ENCODE data around the gene RDH12.

Gene RDH12

DNA sequence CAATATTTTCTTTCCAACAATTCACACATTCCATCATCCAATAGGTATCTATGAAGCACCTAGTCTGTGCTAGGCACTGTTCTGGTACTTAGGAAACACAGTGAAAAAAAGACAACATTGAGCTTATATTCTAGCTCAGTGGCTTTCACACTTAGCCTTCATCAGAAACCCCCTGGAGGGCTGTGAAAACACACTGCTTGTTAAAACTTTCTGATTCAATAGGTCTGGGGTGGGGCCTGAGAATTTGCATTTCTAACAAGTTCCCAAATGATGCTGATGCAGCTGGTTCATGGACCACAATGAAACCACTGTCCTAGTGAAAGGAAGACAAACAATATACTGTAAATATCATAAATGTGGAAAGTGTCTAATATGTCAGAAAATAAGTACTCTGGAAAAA is 33.1 kb upstream of the RDH12 start:
- H3K9me3 ChIP-seq (ENCODE audit: control extremely low read depth in 1 of 5, control insufficient read depth in 4 of 5, insufficient read depth in 2 of 5, low read depth in 1 of 5, low read length in 4 of 5), result no peaks in the 10 kb centered on the region
- peaks cover 11 to 29% (median 21%) of the 10 kb centered on the region in 4 experiments for H3K4me1 ChIP-seq (ENCODE audit: control extremely low read depth in 1 of 4, control insufficient read depth in 4 of 4, insufficient read depth in 4 of 4, low read length in 3 of 4)
- ChIA-PET CTCF (interaction anchor here (0.7 to 16.3 kb wide), 9 partner anchors 8 to 83 kb away, joined by 3 to 192 read pairs (median 6); no protein-coding TSS in a partner anchor), POLR2A (interaction anchor here (0.5 to 0.6 kb wide), 2 partner anchors 40 to 78 kb away, joined by 3 read pairs; no protein-coding TSS in a partner anchor)
- H3K4me3 ChIP-seq (ENCODE audit: control insufficient read depth in 1 of 7, extremely low read depth in 1 of 7, insufficient read depth in 4 of 7, low read depth in 2 of 7, low read length in 6 of 7), result no peak overlapping the region
- DNase-seq, result no peak
- H3K27ac ChIP-seq (ENCODE audit: insufficient read depth in 1 of 2, low read depth in 1 of 2, low read length in 2 of 2, poor library complexity in 1 of 2, severe bottlenecking in 2 of 2), result peak overlapping the region in 1 of 2 experiments; percentile 45
- H3K36me3 ChIP-seq (ENCODE audit: control insufficient read depth in 4 of 4, insufficient read depth in 4 of 4, low read length in 3 of 4), result peaks cover 0 to 4% (median 1%) of the 10 kb centered on the region in 4 experiments
- H3K27me3 ChIP-seq (replicated peaks in 2 of 5; ENCODE audit: control insufficient read depth in 4 of 5, insufficient read depth in 5 of 5, low read length in 4 of 5), result no peaks in the 10 kb centered on the region

DNA sequence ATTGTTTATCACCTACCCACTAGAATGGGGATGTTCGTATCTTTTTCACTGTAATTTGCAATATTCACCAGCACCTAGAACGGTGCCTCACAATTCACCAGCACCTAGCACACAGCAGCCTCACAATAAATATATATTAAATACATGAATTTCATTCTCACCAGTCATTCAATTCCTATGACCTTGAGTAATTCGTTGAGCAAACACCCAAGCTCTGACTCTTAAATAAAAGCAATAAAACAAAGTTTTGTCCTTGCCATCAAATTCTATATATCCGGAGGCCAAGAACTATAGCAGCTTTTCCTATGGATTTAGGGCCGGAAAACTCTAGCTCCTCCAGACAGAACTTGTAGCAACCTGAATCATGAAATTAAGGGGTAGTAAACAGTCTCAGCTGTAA is 28.2 kb upstream of the RDH12 start:
- 70% methylated on average over 4 of the region's 5 CpGs for WGBS (ENCODE audit: insufficient coverage)
- ChIA-PET POLR2A (interaction anchor here (0.6 to 1.7 kb wide), 2 partner anchors 22 to 61 kb away, joined by 3 to 8 read pairs; partner anchors contain the start of gene RDH11), CTCF (interaction anchor here (0.6 to 16.3 kb wide), 8 partner anchors 9 to 95 kb away, joined by 3 to 192 read pairs (median 6); partner anchors contain the start of genes ARG2, PIGH and RDH12)
- H3K9me3 ChIP-seq (ENCODE audit: control extremely low read depth in 1 of 5, control insufficient read depth in 4 of 5, insufficient read depth in 2 of 5, low read depth in 1 of 5, low read length in 4 of 5), result no peaks in the 10 kb centered on the region
- peak overlapping the region in 6 of 7 experiments; percentile 86 to 92 (median 90) for H3K4me3 ChIP-seq (ENCODE audit: control insufficient read depth in 1 of 7, extremely low read depth in 1 of 7, insufficient read depth in 4 of 7, low read depth in 2 of 7, low read length in 6 of 7)
- H3K36me3 ChIP-seq (ENCODE audit: control insufficient read depth in 4 of 4, insufficient read depth in 4 of 4, low read length in 3 of 4), result peaks cover 2 to 20% (median 12%) of the 10 kb centered on the region in 4 experiments
- DNase-seq, result no peak
- H3K27me3 ChIP-seq (replicated peaks in 2 of 5; ENCODE audit: control insufficient read depth in 4 of 5, insufficient read depth in 5 of 5, low read length in 4 of 5), result no peaks in the 10 kb centered on the region
- H3K27ac ChIP-seq (ENCODE audit: insufficient read depth in 1 of 2, low read depth in 1 of 2, low read length in 2 of 2, poor library complexity in 1 of 2, severe bottlenecking in 2 of 2), result peak overlapping the region; percentile 96 to 99
- H3K4me1 ChIP-seq (ENCODE audit: control extremely low read depth in 1 of 4, control insufficient read depth in 4 of 4, insufficient read depth in 4 of 4, low read length in 3 of 4), result peaks cover 7 to 24% (median 19%) of the 10 kb centered on the region in 4 experiments

DNA sequence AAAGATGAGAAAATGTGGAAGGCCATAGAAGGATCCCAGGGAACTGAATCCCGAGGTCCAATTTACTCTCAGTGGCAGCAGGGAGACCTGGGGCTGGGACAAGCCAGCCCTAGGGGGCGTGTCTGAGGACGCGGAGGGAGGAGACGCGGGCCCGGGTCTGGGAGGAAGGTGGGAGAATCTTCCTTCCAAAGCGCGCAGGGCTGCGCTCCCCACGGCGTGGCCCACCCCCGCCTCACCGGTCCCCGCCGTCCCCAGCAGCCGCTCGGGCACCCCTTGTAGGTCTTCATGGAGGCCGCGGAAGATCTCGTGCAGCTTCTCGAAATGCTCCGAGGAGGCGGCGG is 27.6 kb upstream of the RDH12 start:
- WGBS (ENCODE audit: insufficient coverage), result 0% methylated on average over 25 of the region's 25 CpGs
- Histone ChIP-seq H3K36me3 (ENCODE audit: control insufficient read depth in 4 of 4, insufficient read depth in 4 of 4, low read length in 3 of 4) (peaks cover 2 to 24% (median 13%) of the 10 kb centered on the region in 4 experiments), H3K27ac (ENCODE audit: insufficient read depth in 1 of 2, low read depth in 1 of 2, low read length in 2 of 2, poor library complexity in 1 of 2, severe bottlenecking in 2 of 2) (peak overlapping the region; percentile 96 to 99), H3K4me1 (ENCODE audit: control extremely low read depth in 1 of 4, control insufficient read depth in 4 of 4, insufficient read depth in 4 of 4, low read length in 3 of 4) (peaks cover 7 to 24% (median 19%) of the 10 kb centered on the region in 4 experiments), H3K9me3 (ENCODE audit: control extremely low read depth in 1 of 5, control insufficient read depth in 4 of 5, insufficient read depth in 2 of 5, low read depth in 1 of 5, low read length in 4 of 5) (no peaks in the 10 kb centered on the region), H3K4me3 (ENCODE audit: control insufficient read depth in 1 of 7, extremely low read depth in 1 of 7, insufficient read depth in 4 of 7, low read depth in 2 of 7, low read length in 6 of 7) (peak overlapping the region; percentile 86 to 99 (median 91)), H3K27me3 (replicated peaks in 2 of 5; ENCODE audit: control insufficient read depth in 4 of 5, insufficient read depth in 5 of 5, low read length in 4 of 5) (no peaks in the 10 kb centered on the region)
- CTCF ChIA-PET, result interaction anchor here (0.9 to 16.3 kb wide), 7 partner anchors 10 to 96 kb away, joined by 3 to 192 read pairs (median 6); partner anchors contain the start of genes ARG2 and RDH12
- POLR2A ChIA-PET, result interaction anchor here (1.7 kb wide), 1 partner anchor 21 kb away, joined by 8 read pairs; the partner anchor contains the start of gene RDH11
- peak in 1 of 3 donors; percentile 45 for DNase-seq

DNA sequence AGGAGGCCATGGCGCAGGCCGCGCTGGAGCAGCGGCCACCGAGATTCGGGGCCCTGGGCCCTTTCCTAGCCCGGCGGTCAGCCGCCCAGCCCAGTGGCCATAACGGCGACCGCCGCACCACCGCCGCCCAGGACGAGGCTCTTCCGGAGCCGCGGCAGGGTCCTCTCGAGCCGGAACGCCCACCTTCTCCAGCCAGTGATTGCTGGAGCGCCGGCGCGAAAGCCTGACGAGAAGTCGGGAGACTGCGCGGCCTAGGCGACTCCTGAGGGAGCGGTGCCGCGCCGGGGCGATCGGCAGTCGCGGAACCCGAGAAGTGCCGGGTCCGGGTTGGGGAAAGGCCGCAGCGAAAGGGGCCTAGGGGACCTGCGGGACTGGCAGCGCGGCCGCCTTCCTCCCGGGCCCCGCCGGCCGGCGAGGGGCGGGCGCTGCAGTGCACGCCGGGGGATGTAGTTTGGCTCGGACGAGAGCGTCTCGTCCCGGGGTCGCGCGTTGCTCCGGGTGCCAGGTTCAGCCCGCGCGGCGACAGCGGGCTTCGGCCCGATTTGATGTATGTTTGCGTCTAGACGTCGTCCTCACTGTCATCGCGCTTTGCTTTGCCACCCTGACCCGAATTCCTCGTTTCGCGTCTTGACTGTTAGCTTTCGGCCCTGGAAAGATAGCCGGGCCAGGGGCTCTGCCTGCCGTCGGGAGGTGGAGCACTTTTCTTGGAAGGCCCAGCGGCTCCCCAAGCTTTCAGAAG is 27.0 kb upstream of the RDH12 start, which contains the start of gene VTI1B:
Gene VTI1B, minus strand, starts transcription at position 153 of the 739 bp plus-strand sequence. Its CDS starts 143 bp downstream, at position 10.
- 0% methylated on average over 81 of the region's 87 CpGs for WGBS (ENCODE audit: insufficient coverage)
- Histone ChIP-seq H3K27me3 (replicated peaks in 2 of 5; ENCODE audit: control insufficient read depth in 4 of 5, insufficient read depth in 5 of 5, low read length in 4 of 5) (no peaks in the 10 kb centered on the region), H3K9me3 (ENCODE audit: control extremely low read depth in 1 of 5, control insufficient read depth in 4 of 5, insufficient read depth in 2 of 5, low read depth in 1 of 5, low read length in 4 of 5) (no peaks in the 10 kb centered on the region), H3K27ac (ENCODE audit: insufficient read depth in 1 of 2, low read depth in 1 of 2, low read length in 2 of 2, poor library complexity in 1 of 2, severe bottlenecking in 2 of 2) (peak within 1 kb of the TSS; percentile 96 to 99), H3K4me1 (ENCODE audit: control extremely low read depth in 1 of 4, control insufficient read depth in 4 of 4, insufficient read depth in 4 of 4, low read length in 3 of 4) (peaks cover 7 to 24% (median 19%) of the 10 kb centered on the region in 4 experiments), H3K4me3 (ENCODE audit: control insufficient read depth in 1 of 7, extremely low read depth in 1 of 7, insufficient read depth in 4 of 7, low read depth in 2 of 7, low read length in 6 of 7) (peak within 1 kb of the TSS; percentile 86 to 99 (median 91)), H3K36me3 (ENCODE audit: control insufficient read depth in 4 of 4, insufficient read depth in 4 of 4, low read length in 3 of 4) (peaks cover 2 to 24% (median 13%) of the 10 kb centered on the region in 4 experiments)
- ChIA-PET POLR2A (interaction anchor here (1.0 to 1.7 kb wide), 2 partner anchors 21 to 54 kb away, joined by 3 to 8 read pairs; partner anchors contain the start of gene RDH11), CTCF (interaction anchor here (0.8 to 16.3 kb wide), 16 partner anchors 10 to 99 kb away, joined by 3 to 192 read pairs (median 4); partner anchors contain the start of genes RDH11 and RDH12)
- peak; percentile 80 to 90 (median 83) for DNase-seq

DNA sequence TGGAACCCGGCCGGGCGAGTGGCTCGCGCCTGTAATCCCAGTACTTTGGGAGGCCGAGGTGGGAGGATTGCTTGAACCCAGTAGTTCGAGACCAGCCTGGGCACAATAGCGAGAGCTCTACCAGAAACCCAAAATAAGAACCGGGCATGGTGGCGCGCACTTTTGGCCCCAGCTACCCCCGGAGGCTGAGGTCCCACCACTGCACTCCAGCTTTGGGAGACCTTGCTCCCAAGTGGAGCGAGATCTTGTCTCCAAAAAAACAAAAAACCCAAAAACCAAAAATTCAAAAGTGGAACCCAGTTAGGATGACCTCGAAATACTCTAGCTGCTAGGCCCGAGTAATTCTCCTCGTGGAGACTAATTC is 26.5 kb upstream of the RDH12 start:
- POLR2A ChIA-PET, result interaction anchor here (1.0 kb wide), 1 partner anchor 55 kb away, joined by 3 read pairs; no protein-coding TSS in a partner anchor
- peaks cover 7 to 24% (median 19%) of the 10 kb centered on the region in 4 experiments for H3K4me1 ChIP-seq (ENCODE audit: control extremely low read depth in 1 of 4, control insufficient read depth in 4 of 4, insufficient read depth in 4 of 4, low read length in 3 of 4)
- H3K9me3 ChIP-seq (ENCODE audit: control extremely low read depth in 1 of 5, control insufficient read depth in 4 of 5, insufficient read depth in 2 of 5, low read depth in 1 of 5, low read length in 4 of 5), result no peaks in the 10 kb centered on the region
- WGBS (ENCODE audit: insufficient coverage), result 50% methylated on average over 16 of the region's 16 CpGs
- DNase-seq, result no peak
- peak overlapping the region; percentile 96 to 99 for H3K27ac ChIP-seq (ENCODE audit: insufficient read depth in 1 of 2, low read depth in 1 of 2, low read length in 2 of 2, poor library complexity in 1 of 2, severe bottlenecking in 2 of 2)
- CTCF ChIA-PET, result interaction anchor here (0.8 to 2.7 kb wide), 12 partner anchors 9 to 99 kb away, joined by 3 to 14 read pairs (median 4); partner anchors contain the start of gene RDH11
- H3K4me3 ChIP-seq (ENCODE audit: control insufficient read depth in 1 of 7, extremely low read depth in 1 of 7, insufficient read depth in 4 of 7, low read depth in 2 of 7, low read length in 6 of 7), result peak overlapping the region; percentile 86 to 99 (median 91)
- H3K36me3 ChIP-seq (ENCODE audit: control insufficient read depth in 4 of 4, insufficient read depth in 4 of 4, low read length in 3 of 4), result peaks cover 2 to 25% (median 15%) of the 10 kb centered on the region in 4 experiments
- H3K27me3 ChIP-seq (replicated peaks in 2 of 5; ENCODE audit: control insufficient read depth in 4 of 5, insufficient read depth in 5 of 5, low read length in 4 of 5), result no peaks in the 10 kb centered on the region

DNA sequence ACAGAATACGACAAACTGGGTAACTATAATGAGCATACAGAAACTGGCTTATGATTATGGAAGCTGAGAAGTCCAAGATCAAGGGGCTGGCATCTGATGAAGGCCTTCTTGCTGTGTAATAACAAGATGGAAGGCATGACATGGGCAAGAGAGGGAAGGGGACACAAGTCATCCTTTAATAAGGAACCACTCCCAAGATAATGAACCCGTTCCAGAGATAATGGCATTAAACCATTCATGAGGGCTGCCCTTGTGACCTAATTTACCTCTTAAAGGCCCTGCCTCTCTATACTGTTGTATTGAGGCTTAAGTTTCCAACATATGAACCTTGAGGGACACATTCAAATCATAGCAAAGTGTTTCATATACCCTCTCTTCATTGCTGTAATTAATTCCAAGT is 22.7 kb upstream of the RDH12 start:
- CTCF ChIA-PET, result interaction anchor here (0.6 to 1.8 kb wide), 2 partner anchors 25 to 71 kb away, joined by 3 to 8 read pairs; no protein-coding TSS in a partner anchor
- POLR2A ChIA-PET, result no interaction called here

More for the DNA sequence above, 22.7 kb upstream of the RDH12 start:
- DNase-seq, result no peak
- H3K36me3 ChIP-seq (ENCODE audit: control insufficient read depth in 4 of 4, insufficient read depth in 4 of 4, low read length in 3 of 4), result peaks cover 5 to 53% (median 28%) of the 10 kb centered on the region in 4 experiments
- H3K9me3 ChIP-seq (ENCODE audit: control extremely low read depth in 1 of 5, control insufficient read depth in 4 of 5, insufficient read depth in 2 of 5, low read depth in 1 of 5, low read length in 4 of 5), result no peaks in the 10 kb centered on the region
- peaks cover 0 to 17% (median 7%) of the 10 kb centered on the region in 4 experiments for H3K4me1 ChIP-seq (ENCODE audit: control extremely low read depth in 1 of 4, control insufficient read depth in 4 of 4, insufficient read depth in 4 of 4, low read length in 3 of 4)
- H3K4me3 ChIP-seq (ENCODE audit: control insufficient read depth in 1 of 7, extremely low read depth in 1 of 7, insufficient read depth in 4 of 7, low read depth in 2 of 7, low read length in 6 of 7), result no peak overlapping the region
- H3K27ac ChIP-seq (ENCODE audit: insufficient read depth in 1 of 2, low read depth in 1 of 2, low read length in 2 of 2, poor library complexity in 1 of 2, severe bottlenecking in 2 of 2), result no peak overlapping the region
- H3K27me3 ChIP-seq (replicated peaks in 2 of 5; ENCODE audit: control insufficient read depth in 4 of 5, insufficient read depth in 5 of 5, low read length in 4 of 5), result no peaks in the 10 kb centered on the region
- 100% methylated on average over 2 of the region's 2 CpGs for WGBS (ENCODE audit: insufficient coverage)
